ENCODE data around the gene TM4SF1. TPM values are rescaled to one million over a fixed set of nuclear protein-coding genes. Genes with fewer than 3 reads are reported as not detected.

Gene TM4SF1
- total RNA-seq, 1 donor from 2014 or later = not detected

DNA sequence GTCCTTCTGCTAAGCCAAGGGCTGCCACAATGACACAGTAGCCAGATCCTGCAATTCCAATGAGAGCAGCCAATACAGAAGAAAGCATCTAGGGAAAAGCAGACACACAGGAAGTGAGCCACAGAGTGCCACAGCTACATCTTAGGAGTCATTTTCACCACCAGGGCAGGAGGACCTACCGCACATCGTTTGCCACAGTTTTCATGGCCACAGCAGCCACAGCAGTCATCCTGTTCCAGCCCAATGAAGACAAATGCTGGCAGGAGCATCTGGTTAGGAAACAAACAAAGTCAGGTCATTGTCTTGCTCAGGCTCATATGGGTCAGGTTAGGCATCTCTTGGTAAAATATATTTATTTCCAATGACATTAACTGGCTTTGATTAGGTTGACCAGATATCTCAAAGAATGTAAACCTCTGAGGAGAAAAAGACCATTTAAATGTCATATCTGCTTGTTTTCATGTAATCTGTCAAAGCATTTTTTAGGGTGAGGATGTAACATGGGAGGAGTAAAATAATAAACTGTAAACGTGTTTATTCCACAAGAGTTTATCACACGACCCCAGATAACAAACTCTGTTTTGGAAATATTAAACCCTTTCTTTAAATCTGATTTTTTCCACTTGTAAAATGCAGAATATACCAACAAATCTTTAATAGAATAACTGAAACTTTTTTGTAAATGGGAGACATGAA, 1.8 kb downstream of the TM4SF1 start:
- peaks cover 4% of the 10 kb centered on the region for H3K27me3 Mint-ChIP-seq (ENCODE audit: unreplicated experiment)
- no peak overlapping the region for H3K4me3 Mint-ChIP-seq (ENCODE audit: unreplicated experiment)
- H3K27ac Mint-ChIP-seq (ENCODE audit: unreplicated experiment) = no peak overlapping the region
- TF ChIP-seq, protein P1, sequence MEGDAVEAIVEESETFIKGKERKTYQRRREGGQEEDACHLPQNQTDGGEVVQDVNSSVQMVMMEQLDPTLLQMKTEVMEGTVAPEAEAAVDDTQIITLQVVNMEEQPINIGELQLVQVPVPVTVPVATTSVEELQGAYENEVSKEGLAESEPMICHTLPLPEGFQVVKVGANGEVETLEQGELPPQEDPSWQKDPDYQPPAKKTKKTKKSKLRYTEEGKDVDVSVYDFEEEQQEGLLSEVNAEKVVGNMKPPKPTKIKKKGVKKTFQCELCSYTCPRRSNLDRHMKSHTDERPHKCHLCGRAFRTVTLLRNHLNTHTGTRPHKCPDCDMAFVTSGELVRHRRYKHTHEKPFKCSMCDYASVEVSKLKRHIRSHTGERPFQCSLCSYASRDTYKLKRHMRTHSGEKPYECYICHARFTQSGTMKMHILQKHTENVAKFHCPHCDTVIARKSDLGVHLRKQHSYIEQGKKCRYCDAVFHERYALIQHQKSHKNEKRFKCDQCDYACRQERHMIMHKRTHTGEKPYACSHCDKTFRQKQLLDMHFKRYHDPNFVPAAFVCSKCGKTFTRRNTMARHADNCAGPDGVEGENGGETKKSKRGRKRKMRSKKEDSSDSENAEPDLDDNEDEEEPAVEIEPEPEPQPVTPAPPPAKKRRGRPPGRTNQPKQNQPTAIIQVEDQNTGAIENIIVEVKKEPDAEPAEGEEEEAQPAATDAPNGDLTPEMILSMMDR (IDR thresholded peaks at IDR 0.05; ENCODE audit: partially characterized antibody, unreplicated experiment) = no peak
- H3K36me3 Mint-ChIP-seq (ENCODE audit: unreplicated experiment) = no peaks in the 10 kb centered on the region
- H3K4me1 Mint-ChIP-seq (ENCODE audit: low read depth, unreplicated experiment) = no peaks in the 10 kb centered on the region
- H3K9me3 Mint-ChIP-seq (ENCODE audit: unreplicated experiment) = peaks cover 8% of the 10 kb centered on the region
- DNase-seq = no peak

DNA sequence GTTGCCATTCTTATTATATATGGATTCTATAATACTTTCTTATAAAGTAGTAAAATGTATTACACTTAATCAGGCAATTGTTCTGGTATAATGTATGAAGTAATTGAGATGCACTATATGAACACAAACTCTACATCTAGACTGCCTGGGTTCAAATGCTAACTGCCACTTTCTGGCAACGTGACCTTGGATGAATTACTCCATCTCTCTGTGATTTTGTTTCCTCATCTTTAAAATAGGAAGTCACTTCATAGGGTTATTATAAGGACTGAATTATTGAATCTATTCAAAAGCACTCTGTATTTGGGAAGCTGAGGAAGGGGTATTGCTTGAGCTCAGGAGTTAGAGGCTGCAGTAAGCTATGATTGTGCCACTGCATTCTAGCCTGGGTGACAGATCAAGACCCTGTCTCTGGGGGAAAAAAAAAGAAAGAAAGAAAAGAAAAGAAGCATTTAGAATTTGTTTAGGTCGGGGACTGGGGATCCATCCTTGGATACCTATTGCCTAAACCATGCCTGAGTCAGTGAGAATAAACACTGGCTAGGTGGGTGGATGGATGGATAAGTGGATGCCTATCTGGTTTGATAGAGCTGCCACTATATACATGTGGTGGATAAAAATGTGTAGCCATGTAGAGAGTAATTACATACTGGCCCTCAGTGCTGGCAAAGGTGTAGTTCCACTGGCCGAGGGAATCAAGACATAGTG, 2.5 kb downstream of the TM4SF1 start:
- Mint-ChIP-seq H3K27me3 (ENCODE audit: unreplicated experiment) (peaks cover 4% of the 10 kb centered on the region), H3K27ac (ENCODE audit: unreplicated experiment) (no peak overlapping the region), H3K36me3 (ENCODE audit: unreplicated experiment) (no peaks in the 10 kb centered on the region), H3K4me1 (ENCODE audit: low read depth, unreplicated experiment) (no peaks in the 10 kb centered on the region), H3K4me3 (ENCODE audit: unreplicated experiment) (no peak overlapping the region), H3K9me3 (ENCODE audit: unreplicated experiment) (peaks cover 8% of the 10 kb centered on the region)
- DNase-seq = no peak
- TF ChIP-seq, protein P1 (IDR thresholded peaks at IDR 0.05; ENCODE audit: partially characterized antibody, unreplicated experiment) = no peak

DNA sequence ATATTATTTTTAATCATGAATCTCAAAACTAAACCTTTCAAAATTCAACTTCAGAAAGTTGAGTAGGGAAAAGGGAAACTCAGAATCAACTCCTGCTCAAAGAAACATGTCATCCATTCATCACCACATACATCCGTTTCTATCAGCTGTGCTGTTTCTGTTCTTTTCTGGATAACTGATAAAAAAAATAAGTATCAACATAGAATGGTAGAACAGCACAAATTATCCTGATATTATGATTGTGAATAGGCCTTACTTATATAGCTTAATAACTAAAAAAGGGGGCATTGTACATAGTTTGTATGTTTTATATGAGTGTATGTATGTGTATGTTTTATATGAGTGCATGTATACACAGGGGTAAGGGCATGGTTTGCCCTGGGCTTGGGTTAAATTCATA, 3.1 kb downstream of the TM4SF1 start:
- peaks cover 6% of the 10 kb centered on the region for H3K9me3 Mint-ChIP-seq (ENCODE audit: unreplicated experiment)
- H3K27ac Mint-ChIP-seq (ENCODE audit: unreplicated experiment) = no peak overlapping the region
- TF ChIP-seq, protein P1 (IDR thresholded peaks at IDR 0.05; ENCODE audit: partially characterized antibody, unreplicated experiment) = no peak
- H3K4me1 Mint-ChIP-seq (ENCODE audit: low read depth, unreplicated experiment) = no peaks in the 10 kb centered on the region
- no peak overlapping the region for H3K4me3 Mint-ChIP-seq (ENCODE audit: unreplicated experiment)
- peaks cover 2% of the 10 kb centered on the region for H3K27me3 Mint-ChIP-seq (ENCODE audit: unreplicated experiment)
- DNase-seq = no peak
- no peaks in the 10 kb centered on the region for H3K36me3 Mint-ChIP-seq (ENCODE audit: unreplicated experiment)

DNA sequence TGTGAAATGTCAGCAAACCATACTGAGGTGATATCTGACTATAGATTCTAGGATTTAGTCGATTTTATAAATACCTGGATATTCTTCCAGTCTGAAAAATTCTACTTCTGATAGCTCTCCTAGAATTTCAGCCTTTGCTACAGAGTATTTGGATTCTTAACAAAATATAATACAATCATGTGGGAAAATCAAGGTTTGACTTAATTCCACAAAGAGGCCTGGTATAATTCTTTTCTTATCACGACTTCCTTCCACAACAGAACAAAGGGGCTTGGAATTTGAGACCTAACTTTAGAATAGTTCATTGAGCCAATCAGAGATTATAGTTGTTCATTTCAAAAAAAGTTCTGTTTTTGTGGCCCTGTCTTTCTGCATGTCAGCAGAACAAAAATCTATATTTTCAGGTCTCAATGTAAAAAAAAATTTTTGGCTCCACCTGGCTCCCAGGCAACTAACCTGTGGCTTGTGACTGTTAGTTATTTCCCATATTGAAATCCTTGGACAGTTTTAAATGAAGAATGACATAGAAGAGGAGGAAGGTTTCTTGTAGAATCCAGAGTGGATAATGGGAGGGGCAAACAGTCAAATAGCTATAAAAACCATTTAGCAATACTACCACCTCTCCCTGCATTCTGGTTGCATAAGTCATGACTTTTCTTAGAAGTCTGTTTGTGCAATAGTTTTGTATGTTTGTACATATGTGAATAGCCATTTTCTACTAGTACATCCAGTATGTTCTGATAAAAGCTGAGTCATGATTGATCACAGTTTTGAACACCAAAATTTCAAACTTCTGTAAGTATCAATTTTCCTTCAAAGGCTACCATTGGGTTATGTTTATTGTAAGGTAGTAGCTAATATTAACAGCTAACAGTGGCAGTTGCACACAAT, 4.0 kb downstream of the TM4SF1 start:
- no peaks in the 10 kb centered on the region for H3K36me3 Mint-ChIP-seq (ENCODE audit: unreplicated experiment)
- no peaks in the 10 kb centered on the region for H3K4me1 Mint-ChIP-seq (ENCODE audit: low read depth, unreplicated experiment)
- DNase-seq = no peak
- TF ChIP-seq, protein P1 (IDR thresholded peaks at IDR 0.05; ENCODE audit: partially characterized antibody, unreplicated experiment) = no peak
- no peak overlapping the region for H3K27ac Mint-ChIP-seq (ENCODE audit: unreplicated experiment)
- H3K9me3 Mint-ChIP-seq (ENCODE audit: unreplicated experiment) = no peaks in the 10 kb centered on the region
- H3K4me3 Mint-ChIP-seq (ENCODE audit: unreplicated experiment) = no peak overlapping the region
- H3K27me3 Mint-ChIP-seq (ENCODE audit: unreplicated experiment) = no peaks in the 10 kb centered on the region

All from glutamatergic neuron (in vitro differentiated cells).